HG03558 (cell line): Measurements from ENCODE around the gene ZDHHC7.
"Not testable (repeated sequence)": the region's sequence is repeated elsewhere in the genome, so short reads cannot be mapped to it uniquely, and the experiment has no call there.

ENCODE experiments used
- ATAC-seq: cut with Tn5 transposase; IDR thresholded peaks from one replicate; pipeline ENCODE4 v1.9.1; 2021; ENCODE audit warnings: moderate number of reproducible peaks; ENCODE audit not compliant: unreplicated experiment; ENCODE audit errors: extremely low read depth

ZDHHC7 gene

DNA sequence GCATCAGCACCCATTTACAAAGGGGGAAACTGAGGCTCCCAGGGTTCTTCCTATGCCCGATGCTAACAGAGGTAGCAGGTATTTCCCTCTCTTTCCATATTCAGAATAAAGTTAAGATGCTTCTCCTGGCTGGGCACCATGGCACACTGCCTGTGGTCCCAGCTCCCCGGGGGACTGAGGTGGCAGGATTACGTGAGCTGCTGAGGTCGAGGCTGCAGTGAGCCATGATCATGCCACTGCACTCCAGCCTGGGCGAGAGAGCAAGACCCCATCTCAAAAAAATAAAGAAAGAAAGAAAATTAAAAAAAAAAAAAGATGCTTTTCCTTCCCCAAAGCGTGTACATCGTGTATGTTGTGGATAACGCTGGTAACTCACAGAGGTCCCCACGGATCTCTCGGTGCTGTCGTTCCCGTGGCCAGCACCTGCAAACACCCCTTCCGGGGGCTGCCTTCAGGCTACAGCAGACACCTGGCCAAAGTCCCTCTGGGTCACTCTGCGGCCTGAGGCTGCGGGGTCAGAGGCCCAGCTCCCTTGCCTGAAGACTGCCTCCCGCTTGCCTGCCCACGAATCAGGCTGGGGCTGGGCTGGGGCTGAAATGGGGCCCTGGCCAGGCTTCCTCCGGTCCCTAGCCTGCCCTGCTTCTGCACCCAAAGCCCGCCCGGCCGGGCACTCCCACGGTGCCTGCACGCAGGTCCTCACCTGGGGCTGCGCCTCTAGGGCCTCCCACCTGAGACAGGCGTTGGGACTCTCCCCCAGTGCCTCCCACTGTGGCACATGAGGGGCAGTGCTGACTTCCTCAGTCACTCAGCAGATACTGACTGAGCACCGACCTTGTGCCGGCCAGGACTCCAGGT is 63.1 kb downstream of the ZDHHC7 start:
- ATAC-seq: no peak

DNA sequence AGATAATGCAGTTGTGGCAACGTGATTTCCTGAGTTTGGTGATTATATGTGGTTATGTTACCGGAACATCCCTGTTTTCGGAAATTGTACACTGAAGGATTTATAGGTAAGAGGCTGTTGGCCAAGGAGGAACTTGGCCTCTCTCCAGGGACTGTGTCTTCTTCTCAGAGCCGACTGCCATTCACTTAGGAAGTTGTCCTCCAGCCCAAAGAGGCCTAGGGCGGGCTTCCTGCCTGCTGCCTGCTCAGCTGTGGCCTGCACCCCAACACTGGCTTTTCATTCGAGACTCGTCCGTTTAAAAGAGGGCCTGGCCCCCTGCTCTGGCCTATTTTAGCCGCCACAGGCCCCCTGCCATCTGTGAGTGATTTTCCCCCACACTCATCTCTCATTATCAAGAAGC is 64.3 kb downstream of the ZDHHC7 start:
- no peak for ATAC-seq

GRCh38 chr16:84943620-84944019 is 67.7 kb downstream of the ZDHHC7 start:
- no peak for ATAC-seq

DNA sequence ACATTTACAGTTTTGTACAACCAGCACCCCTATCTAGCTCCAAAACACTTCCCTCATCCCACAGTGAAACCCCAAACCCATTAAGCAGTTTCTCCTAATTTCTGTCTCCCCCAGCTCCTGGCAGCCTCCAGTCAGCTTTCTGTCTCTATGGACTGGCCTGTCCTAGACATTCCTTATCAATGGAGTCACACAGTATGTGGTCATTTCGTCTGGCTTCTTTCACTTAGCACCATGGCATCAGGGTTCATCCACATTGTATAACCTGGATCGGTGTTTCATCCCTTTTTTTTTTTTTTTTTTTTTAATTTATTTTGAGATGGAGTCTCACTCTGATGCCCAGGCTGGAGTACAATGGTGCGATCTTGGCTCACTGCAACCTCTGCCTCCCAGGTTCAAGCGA is 68.5 kb downstream of the ZDHHC7 start:
- no peak for ATAC-seq

DNA sequence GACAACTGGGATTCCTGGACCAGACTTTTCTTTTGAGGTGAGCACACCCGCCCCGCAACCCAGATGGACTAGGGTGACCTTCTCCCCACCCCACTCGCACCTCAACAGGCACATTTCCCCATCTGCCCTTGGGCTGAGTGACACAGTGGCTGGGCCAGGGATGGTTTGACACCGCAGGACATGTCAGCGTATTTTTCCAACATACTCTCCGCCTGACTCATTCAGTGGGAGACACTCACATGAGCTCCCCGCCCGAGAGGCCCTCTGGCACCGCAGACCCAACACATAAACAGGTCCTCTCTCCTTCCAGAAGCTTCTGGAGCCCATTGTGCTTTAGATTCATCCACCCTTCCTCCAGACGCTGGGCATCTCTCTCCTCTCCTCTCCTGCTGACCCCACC is 69.4 kb downstream of the ZDHHC7 start:
- ATAC-seq: no peak

DNA sequence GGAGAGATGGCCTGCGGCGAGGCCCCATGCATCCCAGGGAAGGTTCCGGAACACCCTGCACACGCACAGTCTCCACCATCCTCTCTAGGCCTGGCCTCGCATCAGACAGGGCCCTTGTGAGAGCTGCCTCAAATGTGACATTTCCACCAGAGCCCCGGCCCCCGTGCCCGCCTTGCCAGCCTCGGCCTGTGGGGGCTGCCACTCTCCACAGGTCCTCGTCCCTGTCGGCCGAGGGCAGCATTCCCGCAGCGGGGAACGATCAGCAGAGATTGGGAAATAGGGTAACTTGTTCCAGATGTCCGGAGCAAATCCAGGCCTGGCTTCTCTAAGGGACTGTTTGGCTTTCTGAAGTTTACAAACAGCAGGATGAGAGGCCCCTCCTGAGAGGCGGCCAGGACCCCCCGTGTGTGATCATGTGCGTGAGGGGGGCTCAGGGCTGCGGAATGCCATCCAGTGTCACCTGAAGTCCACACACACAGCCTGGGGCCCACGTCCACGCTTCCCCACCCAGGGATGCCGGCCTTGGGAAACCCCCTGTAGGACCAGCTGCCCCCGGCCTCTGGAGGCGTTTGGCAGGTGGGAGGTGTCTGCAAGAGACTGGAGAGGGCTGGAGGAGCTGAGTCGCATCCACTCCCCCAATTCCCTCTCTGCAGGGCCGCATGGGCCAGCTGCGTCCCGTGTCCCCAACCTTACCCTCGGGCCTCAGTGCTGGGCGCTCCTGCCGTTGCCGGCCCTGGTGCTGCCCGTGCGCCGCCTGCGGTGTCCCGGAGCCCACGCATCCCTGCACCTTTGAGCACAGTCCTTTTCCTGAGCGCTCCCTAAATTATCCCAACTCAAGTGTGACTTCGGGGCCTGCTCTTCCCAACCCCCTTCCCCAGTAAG is 70.4 kb downstream of the ZDHHC7 start:
- no peak for ATAC-seq

DNA sequence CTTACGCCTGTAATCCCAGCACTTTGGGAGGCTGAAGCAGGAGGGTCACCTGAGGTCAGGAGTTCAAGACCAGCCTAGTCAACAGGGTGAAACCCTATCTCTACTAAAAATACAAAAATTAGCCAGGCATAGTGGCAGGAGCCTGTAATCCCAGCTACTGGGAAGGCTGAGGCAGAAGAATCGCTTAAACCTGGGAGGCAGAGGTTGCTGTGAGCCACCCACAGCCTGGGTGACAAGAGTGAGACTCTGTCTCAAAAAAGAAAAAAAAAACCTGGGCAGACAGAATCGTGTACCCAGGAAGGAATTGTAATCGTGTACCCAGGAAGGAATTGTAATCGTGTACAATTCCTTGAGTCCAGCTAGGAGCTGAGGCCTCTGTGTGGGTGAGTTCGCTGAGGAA is 72.7 kb downstream of the ZDHHC7 start:
- not testable (repeated sequence) for ATAC-seq

- no peak for ATAC-seq
These were observed 73.9 kb downstream of the ZDHHC7 start for GRCh38 chr16:84937196-84938005.

DNA sequence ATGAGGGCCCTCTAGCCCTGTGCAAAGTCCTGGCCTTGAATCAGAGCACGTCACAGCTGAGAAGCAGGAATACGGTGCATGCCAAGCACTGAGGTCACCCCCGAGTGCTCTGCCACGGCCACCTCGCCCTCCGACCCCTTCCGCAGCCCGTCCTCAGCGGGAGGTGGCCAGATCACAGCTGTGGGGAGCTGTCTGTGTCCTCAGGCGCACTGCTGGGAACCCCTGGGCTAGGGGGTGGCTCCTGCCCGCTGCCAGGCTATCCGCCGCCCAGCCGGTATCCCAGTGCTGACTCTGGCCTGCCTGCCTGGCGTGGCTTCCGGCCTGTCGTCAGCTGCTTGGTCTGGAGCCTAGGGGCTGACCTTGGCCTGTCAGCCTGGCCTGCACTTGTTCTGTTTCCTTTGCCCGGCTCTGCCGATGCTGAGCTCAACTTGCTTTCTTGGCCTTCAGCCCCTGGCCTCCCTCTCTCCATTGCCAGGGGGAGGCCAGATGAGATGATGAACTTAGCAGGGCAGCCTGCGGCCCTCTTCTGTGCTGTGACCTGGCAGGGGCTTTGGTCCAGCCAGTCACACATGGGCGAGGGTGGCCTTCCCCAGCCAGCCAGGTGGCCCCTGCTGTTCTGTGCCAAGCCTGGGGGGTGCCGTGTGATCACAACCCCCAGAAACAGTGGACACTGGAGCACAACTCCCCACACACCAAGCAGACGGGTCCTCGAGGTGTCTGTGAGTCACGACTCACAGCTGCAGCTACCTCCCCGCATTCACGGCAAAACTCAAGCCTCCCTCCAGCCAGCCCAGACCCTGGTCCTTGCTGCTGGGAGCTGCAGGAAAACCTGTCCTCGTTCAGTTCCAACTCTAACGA is 77.3 kb downstream of the ZDHHC7 start:
- no peak for ATAC-seq

- no peak for ATAC-seq
These were observed 78.7 kb downstream of the ZDHHC7 start for GRCh38 chr16:84932681-84933080.

- no peak for ATAC-seq
These were observed 79.8 kb downstream of the ZDHHC7 start for GRCh38 chr16:84931506-84931905.

DNA sequence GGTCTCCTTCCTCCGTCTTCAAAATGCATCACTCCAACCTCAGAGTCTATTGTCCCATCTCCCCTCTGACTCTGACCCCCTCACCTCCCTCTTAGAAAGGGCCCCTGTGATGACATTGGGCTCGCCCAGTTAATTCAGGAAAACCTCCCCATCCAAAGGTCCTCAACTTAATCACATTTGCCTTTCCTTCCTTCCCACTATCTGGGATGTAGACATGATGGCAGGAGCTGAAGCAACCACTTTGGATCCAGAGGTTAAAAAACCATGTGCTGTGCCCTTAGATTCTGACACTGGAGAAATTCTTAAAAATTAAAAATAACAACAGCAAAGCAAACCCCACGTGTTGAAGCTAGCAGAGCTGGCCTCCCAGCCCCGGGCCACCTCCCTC is 80.2 kb downstream of the ZDHHC7 start:
- ATAC-seq: no peak

DNA sequence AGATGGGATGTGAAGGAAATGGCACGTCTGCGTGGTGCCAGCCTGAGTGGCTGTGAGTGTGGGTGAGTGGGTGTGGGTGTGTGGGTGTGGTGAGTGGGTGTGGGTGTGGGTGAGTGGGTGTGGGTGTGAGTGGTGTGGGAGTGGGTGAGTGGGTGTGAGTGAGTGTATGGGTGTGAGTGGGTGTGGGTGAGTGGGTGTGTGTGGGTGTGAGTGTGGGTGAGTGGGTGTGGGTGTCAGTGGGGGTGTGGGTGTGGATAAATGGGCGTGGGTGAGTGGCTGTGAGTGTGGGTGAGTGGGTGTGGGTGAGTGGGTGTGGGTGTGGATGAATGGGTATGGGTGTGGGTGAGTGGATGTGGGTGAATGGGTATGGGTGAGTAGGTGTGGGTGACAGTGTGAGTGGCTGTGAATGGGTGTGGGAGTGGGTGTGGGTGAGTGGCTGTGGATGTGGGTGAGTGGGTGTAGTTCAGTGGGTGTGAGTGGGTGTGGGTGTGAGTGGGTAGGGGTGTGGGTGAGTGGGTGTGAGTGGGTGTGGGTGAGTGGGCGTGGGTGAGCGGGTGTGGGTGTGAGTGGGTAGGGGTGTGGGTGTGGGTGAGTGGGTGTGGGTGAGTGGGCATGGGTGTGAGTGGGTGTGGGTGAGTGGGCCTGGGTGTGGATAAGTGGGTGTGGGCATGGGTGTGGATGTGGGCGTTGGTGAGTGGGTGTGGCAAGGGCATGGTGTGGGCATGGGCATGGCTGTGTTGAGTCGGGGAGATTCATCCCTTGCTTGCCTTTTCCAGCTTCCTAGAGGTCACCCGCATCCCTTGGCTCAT is 80.8 kb downstream of the ZDHHC7 start:
- no peak for ATAC-seq

DNA sequence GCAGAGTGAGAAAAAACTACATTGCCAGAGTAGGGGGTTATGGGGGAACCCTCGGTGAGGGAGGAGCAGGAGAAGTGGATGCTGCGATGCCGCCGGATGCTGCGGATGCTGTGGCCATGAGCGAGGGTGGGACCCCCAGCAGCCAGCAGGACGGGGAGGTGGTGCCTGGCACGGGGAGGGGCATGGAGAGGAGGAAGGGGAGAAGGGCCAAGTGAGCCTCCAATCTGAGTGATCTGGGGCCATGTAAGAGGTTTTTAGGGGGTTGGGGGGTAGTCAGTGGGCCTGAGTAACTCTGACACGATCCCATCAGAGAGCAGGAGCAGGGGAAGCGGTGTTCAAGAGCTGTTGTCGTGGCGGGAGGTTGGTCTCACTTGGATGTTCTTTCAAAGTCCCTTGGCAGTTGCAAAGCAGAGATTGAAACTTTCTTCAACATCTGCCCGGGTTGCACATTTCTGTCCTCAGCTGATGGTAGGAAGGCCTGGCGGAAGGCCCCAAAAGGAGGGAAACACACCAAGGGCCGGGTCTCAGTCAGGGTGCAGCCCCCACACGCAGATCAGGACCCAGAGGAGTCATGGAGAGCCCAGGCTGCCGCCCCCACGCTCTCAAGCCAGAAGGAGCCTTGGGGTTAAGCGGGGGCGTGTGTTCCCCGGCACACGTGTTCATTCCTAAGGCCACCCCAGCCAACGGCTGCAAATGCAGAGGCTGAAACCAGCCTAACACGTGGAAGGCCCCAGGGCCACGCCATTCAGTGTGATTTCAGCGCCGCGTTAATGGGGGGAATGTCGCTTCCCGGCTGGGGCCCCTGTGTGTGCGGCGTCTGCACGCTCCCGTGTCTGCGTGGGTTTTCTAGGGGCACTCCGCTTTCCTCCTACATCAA is 81.7 kb downstream of the ZDHHC7 start:
- no peak for ATAC-seq

GRCh38 chr16:84928679-84929420 is 82.5 kb downstream of the ZDHHC7 start:
- ATAC-seq: no peak

- no peak for ATAC-seq
These were observed 83.4 kb downstream of the ZDHHC7 start for GRCh38 chr16:84927621-84928591.
